GM12892 (cell line): ENCODE results near the gene PLSCR3.

Experiments
- POLR2A ChIP-seq: IDR thresholded peaks from 2 replicates; pipeline ENCODE4 v1.6.1; 2011; ENCODE audit warnings: low read depth, low read length, control low read depth
- POLR2AphosphoS5 ChIP-seq: IDR thresholded peaks from 2 replicates; pipeline ENCODE4 v1.6.1; 2011; ENCODE audit warnings: low read depth, low read length, control low read depth
- TAF1 ChIP-seq: IDR thresholded peaks from 2 replicates; pipeline ENCODE4 v1.6.1; 2011; ENCODE audit warnings: low read depth, mild to moderate bottlenecking, control low read depth, low read length, borderline replicate concordance

GRCh38 chr17:7382901-7383300 is 11.4 kb downstream of the PLSCR3 start:
- TF ChIP-seq TAF1 (no peak), POLR2A (no peak), POLR2AphosphoS5 (no peak)
